ENCODE results near the gene ADAMTS18. TPM values are rescaled to one million over a fixed set of nuclear protein-coding genes. Genes with fewer than 3 reads are reported as not detected.

The ADAMTS18 gene
- total RNA-seq, 4 donors from 2014 or later, result 0.71 to 1.0 TPM; not detected in 2

DNA sequence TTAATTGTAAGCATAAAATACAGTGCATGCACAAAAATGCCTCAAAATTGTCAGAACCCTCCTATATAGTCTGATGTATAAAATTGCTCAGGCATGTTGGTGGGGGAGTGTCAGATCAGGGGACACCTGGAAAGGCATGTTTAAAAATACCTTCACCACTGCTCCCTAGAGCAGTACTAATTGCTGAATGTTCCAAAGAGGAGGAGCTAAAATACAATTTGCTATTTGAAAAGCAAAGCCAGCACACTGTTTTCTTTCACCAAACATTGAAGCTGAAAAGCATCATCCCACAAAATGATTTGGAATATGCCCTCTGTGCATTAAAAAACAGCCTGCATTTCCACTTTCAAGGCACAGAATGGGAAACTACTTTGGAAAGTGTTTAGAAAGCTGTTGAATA lies 2.6 kb downstream of the ADAMTS18 start:
- DNase-seq (ENCODE audit: low spot score in 2 of 2), result no peak
- no peak overlapping the region for H3K4me3 ChIP-seq (ENCODE audit: low read depth, poor library complexity, severe bottlenecking)
- TF ChIP-seq CTCF (IDR thresholded peaks at IDR 0.05) (no peak), POLR2A (IDR thresholded peaks at IDR 0.05) (no peak)
- intact Hi-C loops (cut with DNase I; ENCODE audit: low total_unique reads), result no loop called here

DNA sequence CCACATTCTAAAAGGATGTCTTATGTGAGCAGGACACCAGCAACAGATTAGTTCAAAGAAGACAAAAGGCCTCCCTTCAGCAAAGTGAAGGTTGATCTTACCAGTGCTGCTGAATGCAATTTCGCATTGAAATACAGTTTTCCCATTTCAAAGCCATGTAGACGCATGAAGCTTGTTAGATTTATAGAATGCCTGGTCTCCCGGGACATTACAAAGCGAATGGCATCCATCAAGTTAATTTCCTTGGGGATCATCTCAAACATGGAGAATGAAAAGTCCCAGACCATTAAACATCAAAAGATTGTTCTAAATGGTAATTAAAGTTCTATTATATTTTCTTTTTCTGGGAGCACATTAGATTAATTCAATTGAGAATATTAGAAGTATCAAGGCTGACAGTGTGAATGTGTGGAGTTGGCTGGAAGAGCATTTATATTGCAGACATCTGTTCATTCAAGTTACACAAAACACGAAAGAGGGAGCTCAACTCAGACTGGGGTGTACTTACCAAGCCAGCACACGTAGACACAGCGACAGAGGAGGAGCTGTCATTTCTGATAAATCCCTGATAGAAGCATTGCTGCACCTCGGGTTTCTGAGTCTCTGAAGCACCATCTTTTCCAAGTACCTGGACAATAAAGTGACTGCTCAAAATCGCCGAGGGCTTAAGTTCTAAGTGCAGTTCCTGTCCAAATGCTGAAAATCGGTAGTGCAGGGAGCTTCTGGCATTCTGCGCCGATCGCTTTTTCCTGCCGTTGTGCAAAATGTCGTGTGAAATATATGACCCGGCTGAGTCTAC lies 3.8 kb downstream of the ADAMTS18 start:
- no peak for DNase-seq (ENCODE audit: low spot score in 2 of 2)
- TF ChIP-seq CTCF (IDR thresholded peaks at IDR 0.05), result no peak
- 35 to 39% methylated on average over 17 of the region's 17 CpGs for WGBS, 2 donors
- no peak overlapping the region for H3K4me3 ChIP-seq (ENCODE audit: low read depth, poor library complexity, severe bottlenecking)
- intact Hi-C loops (cut with DNase I; ENCODE audit: low total_unique reads), result no loop called here

- no peak for DNase-seq (ENCODE audit: low spot score in 2 of 2)
- intact Hi-C loops (cut with DNase I; ENCODE audit: low total_unique reads), result no loop called here
- no peak for TF ChIP-seq CTCF (IDR thresholded peaks at IDR 0.05)
- 88 to 92% methylated on average over 4 of the region's 4 CpGs for WGBS, 2 donors
- no peak overlapping the region for H3K4me3 ChIP-seq (ENCODE audit: low read depth, poor library complexity, severe bottlenecking)
These were observed 4.5 kb downstream of the ADAMTS18 start for GRCh38 chr16:77430360-77430759.

GRCh38 chr16:77424871-77425604 lies 9.8 kb downstream of the ADAMTS18 start:
- TF ChIP-seq POLR2A (IDR thresholded peaks at IDR 0.05) (no peak), CTCF (IDR thresholded peaks at IDR 0.05) (no peak)
- WGBS, 2 donors, result 70 to 73% methylated on average over 10 of the region's 10 CpGs
- intact Hi-C loops (cut with DNase I; ENCODE audit: low total_unique reads), result no loop called here
- no peak overlapping the region for H3K4me3 ChIP-seq (ENCODE audit: low read depth, poor library complexity, severe bottlenecking)
- no peak for DNase-seq (ENCODE audit: low spot score in 2 of 2)

DNA sequence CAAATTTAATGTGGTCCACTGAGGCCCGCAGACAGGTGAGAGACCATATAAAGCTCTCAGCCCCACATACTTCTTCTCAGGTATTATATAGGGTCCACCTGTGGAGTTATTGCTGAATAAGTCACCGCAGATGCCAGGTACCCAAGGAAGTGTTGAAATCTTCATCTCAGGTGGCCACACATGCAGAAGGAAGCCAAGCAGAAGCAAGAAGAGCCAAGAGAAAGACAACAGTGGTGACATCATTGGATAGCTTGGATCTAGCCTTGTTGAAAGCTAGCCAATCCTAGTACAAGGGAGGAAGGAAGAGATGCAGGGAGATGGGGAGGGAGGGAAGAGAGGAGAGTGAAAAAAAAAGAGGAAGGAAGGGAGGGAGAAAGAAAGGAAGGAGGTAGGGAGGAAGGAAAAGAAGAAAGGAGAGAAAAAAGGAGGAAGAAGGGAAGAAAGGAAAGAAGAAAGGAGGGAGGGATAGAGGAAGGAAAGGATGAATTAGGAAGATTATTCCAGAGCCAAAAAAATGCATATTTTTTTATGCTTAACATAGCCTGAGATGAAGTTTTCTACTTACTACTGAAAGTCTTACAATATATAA lies 12.5 kb downstream of the ADAMTS18 start:
- 91 to 97% methylated on average over 2 of the region's 2 CpGs for WGBS, 2 donors
- H3K4me3 ChIP-seq (ENCODE audit: low read depth, poor library complexity, severe bottlenecking), result no peak overlapping the region
- no peak for TF ChIP-seq CTCF (IDR thresholded peaks at IDR 0.05)
- no peak for TF ChIP-seq POLR2A (IDR thresholded peaks at IDR 0.05)
- no peak for DNase-seq (ENCODE audit: low spot score in 2 of 2)
- intact Hi-C loops (cut with DNase I; ENCODE audit: low total_unique reads), result no loop called here
